Endodermal cell (in vitro differentiated cells): ENCODE results near the gene TARS3. TPM values are rescaled to one million over a fixed set of nuclear protein-coding genes. Genes with fewer than 3 reads are reported as not detected.

ENCODE experiments used
- DNase-seq: peaks from one replicate; pipeline ENCODE4 v3.0.0-alpha.2; 2017
- H3K27ac ChIP-seq: 2 replicates; pipeline ENCODE4 v1.5.1; 2013; ENCODE audit warnings: mild to moderate bottlenecking, low read depth, low read length, moderate library complexity
- H3K27me3 ChIP-seq: 2 replicates; pipeline ENCODE4 v1.6.1; 2013; ENCODE audit warnings: mild to moderate bottlenecking, low read length, moderate library complexity; ENCODE audit not compliant: insufficient read depth, control insufficient read depth, poor library complexity, severe bottlenecking
- H3K36me3 ChIP-seq: 2 replicates; pipeline ENCODE4 v1.7.0; 2013; ENCODE audit warnings: mild to moderate bottlenecking, low read length, moderate library complexity; ENCODE audit not compliant: control insufficient read depth, insufficient read depth
- H3K4me1 ChIP-seq: one replicate; pipeline ENCODE4 v1.7.0; 2013; ENCODE audit warnings: low read length; ENCODE audit not compliant: control insufficient read depth, insufficient read depth
- H3K4me3 ChIP-seq: 2 replicates; pipeline ENCODE4 v1.5.1; 2013; ENCODE audit warnings: mild to moderate bottlenecking, low read length, moderate library complexity
- H3K9ac ChIP-seq: 2 replicates; pipeline ENCODE4 v1.6.1; 2013; ENCODE audit warnings: mild to moderate bottlenecking, low read length, moderate library complexity; ENCODE audit not compliant: poor library complexity, severe bottlenecking; ENCODE audit errors: extremely low read depth
- H3K9me3 ChIP-seq: 2 replicates; pipeline ENCODE4 v1.6.1; 2013; ENCODE audit warnings: mild to moderate bottlenecking, low read length, moderate library complexity; ENCODE audit not compliant: control insufficient read depth
- H3K27ac Mint-ChIP-seq: 2 replicates; pipeline ENCODE4 v1.8.0; 2020; ENCODE audit warnings: mixed read lengths
- H3K27me3 Mint-ChIP-seq: 2 replicates; pipeline ENCODE4 v1.8.0; 2021; ENCODE audit warnings: mild to moderate bottlenecking, mixed read lengths; ENCODE audit not compliant: insufficient read depth
- H3K36me3 Mint-ChIP-seq: 2 replicates; pipeline ENCODE4 v1.8.0; 2020; ENCODE audit warnings: low read depth, mixed read lengths
- H3K4me1 Mint-ChIP-seq: 2 replicates; pipeline ENCODE4 v1.8.0; 2020; ENCODE audit warnings: mixed read lengths
- H3K4me3 Mint-ChIP-seq: 2 replicates; pipeline ENCODE4 v1.8.0; 2020; ENCODE audit warnings: mild to moderate bottlenecking, moderate library complexity, mixed read lengths
- H3K9me3 Mint-ChIP-seq: 2 replicates; pipeline ENCODE4 v1.8.0; 2020; ENCODE audit warnings: mild to moderate bottlenecking, mixed read lengths
- WGBS, 2 experiments: methylation state at CpG; one replicate each; pipeline versions ENCODE4 v1.1.5 to v1.1.7; 2013; ENCODE audit warnings: missing lambda C conversion rate in 2 of 2, mixed read lengths in 1 of 2; ENCODE audit not compliant: insufficient coverage in 1 of 2, insufficient read length in 1 of 2; 5-methylcytosine and 5-hydroxymethylcytosine counted together
- total RNA-seq, 2 donors: library from RNA; stranded (reverse); fragmentation: NEBNext Ultra II Directional in 1 of 2; extraction: Animal tissue kit (Norgen Biotek cat#: 25700) in 1 of 2; gene quantifications; 2 replicates in 1 of 2; 3 replicates in 1 of 2; pipeline ENCODE4 v1.2.1, GENCODE V29; 2021
- TF ChIP-seq, protein P1 (sequence below): fragments of 200-600 bp; sonication (generic); conservative IDR thresholded peaks from 2 replicates; pipeline ENCODE4 v1.5.0; 2021; ENCODE audit warnings: antibody characterized with exemption, mild to moderate bottlenecking

Gene TARS3
- total RNA-seq, 2 donors from 2014 or later = 11.7 to 13.6 TPM

DNA sequence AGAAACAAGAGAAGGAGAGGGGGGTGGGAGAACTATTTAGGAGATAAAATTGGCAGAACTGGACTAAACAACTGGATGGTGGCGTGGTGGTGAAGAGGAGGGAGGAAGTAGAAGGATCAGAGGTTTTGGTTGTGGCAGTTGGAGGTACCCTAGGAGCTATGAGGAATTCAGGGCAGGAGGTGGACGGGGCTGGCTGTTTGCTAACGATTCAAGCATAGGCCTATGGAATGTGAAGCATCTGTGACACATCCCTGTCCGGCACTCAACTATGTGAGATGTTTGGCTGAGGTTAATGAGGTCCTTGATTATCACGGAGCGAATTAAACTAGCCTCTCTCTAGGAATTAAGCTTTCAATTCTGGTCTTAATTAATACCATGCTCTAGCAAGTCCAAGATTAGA, 13.5 kb downstream of the TARS3 start:
- TF ChIP-seq, protein P1, sequence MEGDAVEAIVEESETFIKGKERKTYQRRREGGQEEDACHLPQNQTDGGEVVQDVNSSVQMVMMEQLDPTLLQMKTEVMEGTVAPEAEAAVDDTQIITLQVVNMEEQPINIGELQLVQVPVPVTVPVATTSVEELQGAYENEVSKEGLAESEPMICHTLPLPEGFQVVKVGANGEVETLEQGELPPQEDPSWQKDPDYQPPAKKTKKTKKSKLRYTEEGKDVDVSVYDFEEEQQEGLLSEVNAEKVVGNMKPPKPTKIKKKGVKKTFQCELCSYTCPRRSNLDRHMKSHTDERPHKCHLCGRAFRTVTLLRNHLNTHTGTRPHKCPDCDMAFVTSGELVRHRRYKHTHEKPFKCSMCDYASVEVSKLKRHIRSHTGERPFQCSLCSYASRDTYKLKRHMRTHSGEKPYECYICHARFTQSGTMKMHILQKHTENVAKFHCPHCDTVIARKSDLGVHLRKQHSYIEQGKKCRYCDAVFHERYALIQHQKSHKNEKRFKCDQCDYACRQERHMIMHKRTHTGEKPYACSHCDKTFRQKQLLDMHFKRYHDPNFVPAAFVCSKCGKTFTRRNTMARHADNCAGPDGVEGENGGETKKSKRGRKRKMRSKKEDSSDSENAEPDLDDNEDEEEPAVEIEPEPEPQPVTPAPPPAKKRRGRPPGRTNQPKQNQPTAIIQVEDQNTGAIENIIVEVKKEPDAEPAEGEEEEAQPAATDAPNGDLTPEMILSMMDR = no peak
- no peak overlapping the region for H3K27ac ChIP-seq
- no peaks in the 10 kb centered on the region for H3K27me3 ChIP-seq

GRCh38 chr15:101709466-101709865, 14.8 kb downstream of the TARS3 start:
- Histone ChIP-seq H3K36me3 (peaks cover 29% of the 10 kb centered on the region), H3K27me3 (no peaks in the 10 kb centered on the region), H3K9me3 (no peaks in the 10 kb centered on the region), H3K27ac (no peak overlapping the region), H3K4me1 (no peaks in the 10 kb centered on the region), H3K9ac (no peak overlapping the region), H3K4me3 (no peak overlapping the region)
- Mint-ChIP-seq H3K4me1 (no peaks in the 10 kb centered on the region), H3K27me3 (no peaks in the 10 kb centered on the region), H3K36me3 (peaks cover 49% of the 10 kb centered on the region), H3K27ac (no peak overlapping the region), H3K4me3 (no peak overlapping the region), H3K9me3 (no peaks in the 10 kb centered on the region)
- WGBS, 2 experiments = 90 to 100% methylated on average over 3 to 5 of the region's 5 CpGs
- DNase-seq = no peak
- TF ChIP-seq, protein P1 = no peak

More for the DNA sequence above, 13.5 kb downstream of the TARS3 start:
- Mint-ChIP-seq H3K27me3 (no peaks in the 10 kb centered on the region), H3K4me1 (no peaks in the 10 kb centered on the region), H3K27ac (no peak overlapping the region), H3K4me3 (no peak overlapping the region), H3K36me3 (peaks cover 43% of the 10 kb centered on the region), H3K9me3 (no peaks in the 10 kb centered on the region)
- H3K9me3 ChIP-seq = no peaks in the 10 kb centered on the region
- H3K4me3 ChIP-seq = no peak overlapping the region
- H3K36me3 ChIP-seq = peaks cover 21% of the 10 kb centered on the region
- H3K9ac ChIP-seq = no peak overlapping the region
- no peaks in the 10 kb centered on the region for H3K4me1 ChIP-seq
- DNase-seq = no peak
- WGBS, 2 experiments = 55 to 92% methylated on average over 3 to 6 of the region's 6 CpGs

DNA sequence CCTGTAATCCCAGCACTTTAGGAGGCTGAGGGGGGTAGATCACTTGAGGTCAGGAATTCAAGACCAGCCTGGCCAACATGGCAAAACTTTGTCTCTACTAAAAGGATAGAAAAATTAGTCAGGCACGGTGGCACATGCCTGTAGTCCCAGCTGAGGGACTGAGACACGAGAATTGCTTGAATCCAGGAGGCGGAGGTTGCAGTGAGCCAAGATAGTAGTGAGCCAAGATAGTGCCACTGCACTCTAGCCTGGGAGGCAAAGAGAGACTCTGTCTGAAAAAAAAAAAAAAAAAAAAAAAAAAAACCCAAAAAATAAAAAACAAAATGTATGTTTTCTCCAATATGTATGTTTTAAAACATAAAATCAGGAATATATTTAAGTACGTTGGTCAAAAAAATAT, 16.3 kb downstream of the TARS3 start:
- TF ChIP-seq, protein P1 = no peak
- H3K36me3 ChIP-seq = peaks cover 23% of the 10 kb centered on the region
- Mint-ChIP-seq H3K36me3 (peaks cover 48% of the 10 kb centered on the region), H3K27me3 (no peaks in the 10 kb centered on the region), H3K4me1 (no peaks in the 10 kb centered on the region), H3K4me3 (no peak overlapping the region), H3K9me3 (no peaks in the 10 kb centered on the region), H3K27ac (no peak overlapping the region)
- no peak for DNase-seq
- H3K27me3 ChIP-seq = no peaks in the 10 kb centered on the region
- H3K4me3 ChIP-seq = no peak overlapping the region
- 93 to 100% methylated on average over 2 to 4 of the region's 4 CpGs for WGBS, 2 experiments
- no peak overlapping the region for H3K27ac ChIP-seq
- no peak overlapping the region for H3K9ac ChIP-seq
- H3K4me1 ChIP-seq = no peaks in the 10 kb centered on the region
- no peaks in the 10 kb centered on the region for H3K9me3 ChIP-seq
